ENCODE data around the gene PAX2. TPM values are rescaled to one million over a fixed set of nuclear protein-coding genes. Genes with fewer than 3 reads are reported as not detected.

The PAX2 gene
- total and polyA plus RNA-seq, 4 donors: not detected

DNA sequence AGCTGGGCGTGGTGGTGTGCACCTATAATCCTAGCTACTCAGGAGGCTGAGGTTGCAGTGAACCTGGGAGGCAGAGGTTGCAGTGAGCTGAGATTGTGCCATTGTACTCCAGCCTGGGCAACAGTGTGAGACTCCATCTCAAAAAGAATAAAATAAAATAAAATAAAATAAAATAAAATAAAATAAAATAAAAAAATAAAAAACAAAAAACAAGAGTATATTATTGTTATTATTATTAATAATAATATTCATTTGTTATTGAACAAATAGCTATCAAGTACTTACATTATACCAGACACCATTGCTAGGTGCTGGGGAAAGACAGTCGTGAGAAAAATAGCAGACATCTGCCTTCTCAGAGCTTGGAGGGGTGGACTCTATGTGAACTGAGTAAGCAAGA is 24.1 kb downstream of the PAX2 start:
- Histone ChIP-seq H3K27me3 (ENCODE audit: control insufficient read depth in 4 of 4, insufficient read depth in 4 of 4, low read length in 3 of 4) (peaks cover 0 to 16% (median 1%) of the 10 kb centered on the region in 4 donors), H3K4me1 (ENCODE audit: control insufficient read depth in 4 of 4, insufficient read depth in 4 of 4, low read length in 3 of 4) (no peaks in the 10 kb centered on the region), H3K36me3 (ENCODE audit: control insufficient read depth in 4 of 4, insufficient read depth in 3 of 4, low read depth in 1 of 4, low read length in 3 of 4) (no peaks in the 10 kb centered on the region), H3K4me3 (ENCODE audit: low read depth in 1 of 3, low read length in 3 of 3) (no peak overlapping the region), H3K9ac (ENCODE audit: low read depth in 1 of 2, low read length in 2 of 2) (no peak overlapping the region), H3K27ac (ENCODE audit: low read depth in 1 of 2, low read length in 2 of 2) (no peak overlapping the region), H3K9me3 (ENCODE audit: control insufficient read depth in 4 of 4, low read length in 3 of 4) (no peaks in the 10 kb centered on the region)
- DNase-seq (ENCODE audit: low spot score): no peak
- 90% methylated on average over 2 of the region's 2 CpGs for WGBS
- TF ChIP-seq GABPA (IDR thresholded peaks at IDR 0.05 in 1 of 2, conservative IDR thresholded peaks at IDR 0.05 in 1 of 2): no peak
- no peak for TF ChIP-seq HNF4G (IDR thresholded peaks at IDR 0.05)
- no peak for TF ChIP-seq NR2F2 (IDR thresholded peaks at IDR 0.05)
- no peak for TF ChIP-seq RXRA (IDR thresholded peaks at IDR 0.05)
- no peak for TF ChIP-seq EGR1 (IDR thresholded peaks at IDR 0.05; ENCODE audit: low read depth in 2 of 2)
- TF ChIP-seq TAF1 (conservative IDR thresholded peaks at IDR 0.05): no peak
- TF ChIP-seq RAD21 (IDR thresholded peaks at IDR 0.05): no peak
- TF ChIP-seq FOXA2 (IDR thresholded peaks at IDR 0.05): no peak
- TF ChIP-seq, protein P1, sequence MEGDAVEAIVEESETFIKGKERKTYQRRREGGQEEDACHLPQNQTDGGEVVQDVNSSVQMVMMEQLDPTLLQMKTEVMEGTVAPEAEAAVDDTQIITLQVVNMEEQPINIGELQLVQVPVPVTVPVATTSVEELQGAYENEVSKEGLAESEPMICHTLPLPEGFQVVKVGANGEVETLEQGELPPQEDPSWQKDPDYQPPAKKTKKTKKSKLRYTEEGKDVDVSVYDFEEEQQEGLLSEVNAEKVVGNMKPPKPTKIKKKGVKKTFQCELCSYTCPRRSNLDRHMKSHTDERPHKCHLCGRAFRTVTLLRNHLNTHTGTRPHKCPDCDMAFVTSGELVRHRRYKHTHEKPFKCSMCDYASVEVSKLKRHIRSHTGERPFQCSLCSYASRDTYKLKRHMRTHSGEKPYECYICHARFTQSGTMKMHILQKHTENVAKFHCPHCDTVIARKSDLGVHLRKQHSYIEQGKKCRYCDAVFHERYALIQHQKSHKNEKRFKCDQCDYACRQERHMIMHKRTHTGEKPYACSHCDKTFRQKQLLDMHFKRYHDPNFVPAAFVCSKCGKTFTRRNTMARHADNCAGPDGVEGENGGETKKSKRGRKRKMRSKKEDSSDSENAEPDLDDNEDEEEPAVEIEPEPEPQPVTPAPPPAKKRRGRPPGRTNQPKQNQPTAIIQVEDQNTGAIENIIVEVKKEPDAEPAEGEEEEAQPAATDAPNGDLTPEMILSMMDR (IDR thresholded peaks at IDR 0.05; ENCODE audit: low read depth, low read length, missing input control): no peak
- TF ChIP-seq REST (IDR thresholded peaks at IDR 0.05): no peak
- no peak for TF ChIP-seq YY1 (IDR thresholded peaks at IDR 0.05)
- TF ChIP-seq, protein P2, sequence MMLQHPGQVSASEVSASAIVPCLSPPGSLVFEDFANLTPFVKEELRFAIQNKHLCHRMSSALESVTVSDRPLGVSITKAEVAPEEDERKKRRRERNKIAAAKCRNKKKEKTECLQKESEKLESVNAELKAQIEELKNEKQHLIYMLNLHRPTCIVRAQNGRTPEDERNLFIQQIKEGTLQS (IDR thresholded peaks at IDR 0.05): no peak
- TF ChIP-seq MAX (IDR thresholded peaks at IDR 0.05): no peak
- no peak for TF ChIP-seq SP1 (IDR thresholded peaks at IDR 0.05)
- TF ChIP-seq JUND (IDR thresholded peaks at IDR 0.05): no peak
- no peak for TF ChIP-seq ZBTB33 (IDR thresholded peaks at IDR 0.05)
- no peak for TF ChIP-seq HNF4A (conservative IDR thresholded peaks at IDR 0.05)
- no peak for TF ChIP-seq FOXA1 (IDR thresholded peaks at IDR 0.05)

Data from liver (tissue), 9 donors.